Right ventricle myocardium superior (tissue), 1 donor: ENCODE data around the gene CIAO2B. TPM values are rescaled to one million over a fixed set of nuclear protein-coding genes. Genes with fewer than 3 reads are reported as not detected.
"Not testable (repeated sequence)": the region's sequence is repeated elsewhere in the genome, so short reads cannot be mapped to it uniquely, and the experiment has no call there.

ENCODE experiments used
- ATAC-seq: fragments of 200-7000 bp; cut with Tn5 transposase; one replicate; pipeline ENCODE4 v1.9.1; 2020; ENCODE audit warnings: mild to moderate bottlenecking; ENCODE audit not compliant: poor library complexity
- DNase-seq: peaks from one replicate; pipeline ENCODE4 v3.0.0-alpha.2; 2020
- intact Hi-C: fragments of 100-400 bp; cut with DNase I; formaldehyde crosslinking; loops from one replicate; pipeline ENCODE4 v1.11.2; 2022
- long read RNA-seq: library from polyadenylated mRNA; unstranded; transcript quantifications from one replicate; pipeline ENCODE4 v2.0.0, GENCODE V29; 2021
- total RNA-seq: library from RNA; stranded (reverse); fragmentation: NEBNext Ultra II Directional; extraction: Animal tissue kit (Norgen Biotek cat#: 25700); gene quantifications from one replicate; pipeline ENCODE4 v1.2.1, GENCODE V29; 2021
- donor health status: DM: no; HTN: yes; CAD: no; lungs with severe emphysema.

Gene CIAO2B
- 103 TPM for total RNA-seq
- long read RNA-seq, transcript CIAO2B-201 (5 exons, 676 nt): major isoform, 72 of 77 reads
- long read RNA-seq, partial matches to known transcripts: 1 of 77 reads
- long read RNA-seq, other reads (novel, unspliced or antisense): 2 of 77 reads

- intact Hi-C loops: no loop called here
- peak; percentile 95 for DNase-seq
- peak; percentile 86 for ATAC-seq
These were observed at the start of gene CIAO2B for GRCh38 chr16:66934138-66934838. Gene CIAO2B, minus strand, starts transcription at chr16:66934402. Its CDS starts 38 bp downstream, at chr16:66934364.

GRCh38 chr16:66983033-66983432 lies 48.8 kb upstream of the CIAO2B start:
- DNase-seq (no peak), ATAC-seq (no peak)
- intact Hi-C loops: no loop called here

- DNase-seq (peak; percentile 69), ATAC-seq (peak; percentile 49)
- intact Hi-C loops: loop anchor here (2.0 kb wide), 1 partner anchor 176 kb away; no protein-coding TSS in a partner anchor
These were observed 45.0 kb upstream of the CIAO2B start for GRCh38 chr16:66979011-66979717.

- DNase-seq (peak; percentile 95), ATAC-seq (peak; percentile 98)
- intact Hi-C loops: loop anchor here (2.0 kb wide), 2 partner anchors 177 to 207 kb away; no protein-coding TSS in a partner anchor
These were observed 43.3 kb upstream of the CIAO2B start for GRCh38 chr16:66977341-66978113.

GRCh38 chr16:66976746-66977145 lies 42.5 kb upstream of the CIAO2B start:
- no peak for ATAC-seq
- no peak for DNase-seq
- intact Hi-C loops: loop anchor here (2.0 kb wide), 1 partner anchor 208 kb away; no protein-coding TSS in a partner anchor

GRCh38 chr16:66975302-66975893 lies 41.2 kb upstream of the CIAO2B start:
- DNase-seq: no peak
- ATAC-seq: no peak
- intact Hi-C loops: no loop called here

- DNase-seq, ATAC-seq, intact Hi-C loops: not testable (repeated sequence)
These were observed 40.7 kb upstream of the CIAO2B start for GRCh38 chr16:66974932-66975246.

- ATAC-seq: not testable (repeated sequence)
These were observed 40.1 kb upstream of the CIAO2B start for GRCh38 chr16:66974156-66974931.

GRCh38 chr16:66973716-66974115 lies 39.5 kb upstream of the CIAO2B start:
- ATAC-seq: no peak
- DNase-seq: no peak
- intact Hi-C loops: no loop called here

More at GRCh38 chr16:66974156-66974931, 40.1 kb upstream of the CIAO2B start:
- intact Hi-C loops, DNase-seq: not testable (repeated sequence)

GRCh38 chr16:66972983-66973382 lies 38.8 kb upstream of the CIAO2B start:
- no peak for ATAC-seq
- no peak for DNase-seq
- intact Hi-C loops: no loop called here

GRCh38 chr16:66970775-66971720 lies 36.8 kb upstream of the CIAO2B start:
- intact Hi-C loops: no loop called here
- DNase-seq (no peak), ATAC-seq (no peak)

- ATAC-seq (no peak), DNase-seq (no peak)
- intact Hi-C loops: no loop called here
These were observed 34.6 kb upstream of the CIAO2B start for GRCh38 chr16:66968847-66969246.

- intact Hi-C loops: no loop called here
These were observed 29.8 kb upstream of the CIAO2B start for GRCh38 chr16:66964049-66964448.

GRCh38 chr16:66961914-66962313 lies 27.7 kb upstream of the CIAO2B start:
- no peak for ATAC-seq
- peak; percentile 35 for DNase-seq

More at GRCh38 chr16:66964049-66964448, 29.8 kb upstream of the CIAO2B start:
- DNase-seq (peak; percentile 40), ATAC-seq (peak; percentile 44)

GRCh38 chr16:66961065-66961744 lies 27.0 kb upstream of the CIAO2B start, which contains the start of gene CES3:
Gene CES3, plus strand, starts transcription at chr16:66961266. Its CDS starts 42 bp downstream, at chr16:66961308.
- ATAC-seq: peak; percentile 74
- DNase-seq: peak; percentile 70
- intact Hi-C loops: no loop called here

More at GRCh38 chr16:66961914-66962313, 27.7 kb upstream of the CIAO2B start:
- intact Hi-C loops: no loop called here

- no peak for DNase-seq
- intact Hi-C loops: no loop called here
- ATAC-seq: no peak
These were observed 26.1 kb upstream of the CIAO2B start for GRCh38 chr16:66960270-66960669.
